ENCODE data around the gene HDAC10.

Gene HDAC10

DNA sequence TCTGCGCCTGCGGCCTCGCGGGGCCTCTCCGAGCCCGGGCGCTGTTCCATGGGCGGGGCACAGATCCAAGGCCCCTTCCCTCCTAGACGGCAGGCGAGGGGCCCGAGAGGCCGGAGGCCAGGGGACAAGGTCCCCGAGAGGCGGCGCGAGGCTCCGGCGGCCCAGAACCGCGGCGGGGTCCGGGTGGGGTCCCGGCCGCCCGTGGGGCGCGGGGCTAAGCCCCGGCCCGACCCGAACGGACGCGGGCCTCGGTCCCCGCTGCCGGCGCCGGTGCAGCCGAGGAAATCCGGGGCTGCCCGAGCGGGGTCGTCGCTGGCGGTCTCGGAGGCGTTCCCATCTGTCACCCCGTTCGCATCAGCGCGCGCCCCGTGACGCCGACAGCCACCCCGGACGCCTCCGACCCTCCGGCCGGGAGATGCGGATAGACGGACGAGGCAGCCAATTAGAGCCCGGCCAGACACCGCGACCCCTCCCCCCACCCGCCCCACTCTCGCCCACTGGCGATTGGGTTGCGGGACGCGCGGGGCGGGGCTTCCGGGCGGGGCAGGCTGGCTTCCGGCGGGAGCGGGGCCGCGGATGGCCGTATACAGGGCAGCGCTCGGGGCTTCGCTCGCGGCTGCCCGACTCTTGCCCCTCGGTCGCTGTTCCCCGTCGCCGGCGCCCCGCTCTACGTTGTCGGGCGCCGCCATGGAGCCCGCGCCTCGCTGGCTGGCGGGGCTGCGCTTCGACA is 50.4 kb downstream of the HDAC10 start, which contains the start of gene SELENOO:
SELENOO (plus strand) TSS at position 551 of the 730 bp plus-strand sequence; CDS start at position 577, 26 bp downstream.
- peak; percentile 99 for DNase-seq (ENCODE audit: low spot score)

DNA sequence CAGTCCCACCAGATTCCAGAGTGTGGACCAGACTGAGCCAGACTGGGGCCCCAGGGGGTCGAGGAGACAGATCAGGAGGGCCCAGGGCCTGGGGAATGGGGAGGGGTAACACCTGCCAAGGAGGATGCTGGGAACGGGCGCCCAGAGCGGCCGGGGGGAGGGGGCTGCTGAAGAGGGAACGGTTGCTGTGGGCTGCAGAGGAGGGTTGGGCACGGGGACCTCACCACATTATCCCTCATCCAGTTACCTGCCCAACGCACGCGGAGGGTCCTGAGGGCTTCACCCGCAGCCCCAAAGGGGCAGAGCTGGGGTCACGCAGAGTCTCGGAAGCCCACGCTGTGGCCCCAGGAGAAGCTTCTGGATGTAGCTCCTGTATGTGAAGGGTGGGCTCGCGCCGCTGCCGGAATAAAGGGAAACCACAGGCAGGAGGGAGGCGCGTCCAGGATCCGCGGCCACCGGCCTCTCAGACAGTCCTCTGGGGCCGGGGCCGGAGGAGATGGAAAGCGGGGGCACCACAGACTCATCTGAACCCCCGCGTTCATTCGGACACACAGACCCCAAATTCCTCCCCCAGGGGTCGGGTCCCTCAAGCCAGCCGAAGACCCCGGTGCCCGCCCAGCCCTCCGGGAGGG is 51.1 kb downstream of the HDAC10 start:
- DNase-seq (ENCODE audit: low spot score), result peak; percentile 27

DNA sequence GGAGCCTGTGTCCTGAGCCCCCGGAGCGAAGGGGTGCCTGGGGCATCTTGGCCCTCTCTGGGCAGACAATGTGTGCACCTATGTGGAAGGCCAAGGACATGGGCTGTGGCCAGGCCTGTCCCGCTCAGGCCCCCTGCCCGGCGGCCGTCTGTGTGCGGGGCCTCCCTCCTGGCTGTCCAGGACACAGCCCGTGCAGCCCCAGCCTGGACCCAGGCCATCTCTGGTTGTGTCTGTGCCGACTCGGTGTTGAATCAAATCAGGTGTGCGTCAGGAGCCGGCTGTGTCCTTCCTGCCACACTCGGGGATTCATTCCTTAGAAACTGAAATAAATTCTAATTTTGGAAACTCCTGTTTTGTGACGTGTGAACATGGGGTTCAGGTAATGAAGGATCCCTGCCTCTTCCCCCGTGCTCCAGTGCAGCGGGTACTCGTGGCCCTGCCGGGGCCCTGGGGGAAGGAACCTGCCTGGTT is 51.8 kb downstream of the HDAC10 start:
- no peak for DNase-seq (ENCODE audit: low spot score)

DNA sequence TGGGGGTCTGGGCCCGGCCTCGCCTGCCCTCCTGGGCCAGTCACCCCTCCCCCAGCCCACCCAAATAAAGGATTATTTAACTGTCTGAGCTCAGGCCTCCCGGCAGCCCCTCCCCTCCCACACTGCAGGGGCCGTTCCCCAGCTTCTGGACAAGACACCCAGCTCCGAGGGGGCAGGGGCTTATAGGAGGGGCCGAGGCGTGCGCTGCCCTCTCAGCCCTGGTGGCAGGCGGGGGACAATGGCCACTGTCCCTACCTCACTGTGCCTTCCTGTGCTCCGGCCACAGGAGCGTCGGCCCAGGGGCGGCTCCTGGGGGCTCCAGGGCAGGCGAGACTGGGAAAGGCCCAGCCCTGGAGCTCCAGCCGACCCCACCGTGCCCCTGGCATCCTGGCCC is 52.4 kb downstream of the HDAC10 start:
- DNase-seq (ENCODE audit: low spot score), result no peak

DNA sequence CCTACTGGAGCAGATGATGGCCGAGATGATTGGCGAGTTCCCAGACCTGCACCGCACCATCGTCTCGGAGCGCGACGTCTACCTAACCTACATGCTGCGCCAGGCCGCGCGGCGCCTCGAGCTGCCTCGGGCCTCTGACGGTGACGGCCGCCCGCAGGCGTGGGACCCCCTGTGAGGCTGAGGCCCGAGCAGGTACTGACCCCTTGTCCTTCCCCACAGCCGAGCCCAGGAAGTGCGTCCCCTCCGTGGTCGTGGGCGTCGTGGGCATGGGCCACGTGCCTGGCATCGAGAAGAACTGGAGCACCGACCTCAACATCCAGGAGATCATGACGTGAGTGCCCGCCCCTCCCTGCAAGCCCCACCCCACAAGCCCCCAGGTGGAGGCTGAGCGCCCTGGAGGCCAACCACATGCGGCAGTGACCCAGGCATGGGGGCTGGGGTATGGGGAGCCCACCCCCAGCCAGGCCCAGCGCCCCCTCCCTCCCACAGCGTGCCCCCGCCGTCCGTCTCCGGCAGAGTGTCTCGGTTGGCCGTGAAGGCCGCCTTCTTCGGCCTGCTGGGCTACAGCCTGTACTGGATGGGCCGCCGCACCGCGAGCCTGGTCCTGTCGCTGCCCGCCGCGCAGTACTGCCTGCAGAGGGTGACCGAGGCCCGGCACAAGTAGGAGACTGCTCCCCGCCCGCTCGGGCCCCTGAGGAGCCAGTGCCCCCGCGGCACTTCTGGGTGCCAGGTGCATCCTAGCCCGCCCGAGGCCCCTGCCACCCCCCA is 53.0 kb downstream of the HDAC10 start:
- no peak for DNase-seq (ENCODE audit: low spot score)

DNA sequence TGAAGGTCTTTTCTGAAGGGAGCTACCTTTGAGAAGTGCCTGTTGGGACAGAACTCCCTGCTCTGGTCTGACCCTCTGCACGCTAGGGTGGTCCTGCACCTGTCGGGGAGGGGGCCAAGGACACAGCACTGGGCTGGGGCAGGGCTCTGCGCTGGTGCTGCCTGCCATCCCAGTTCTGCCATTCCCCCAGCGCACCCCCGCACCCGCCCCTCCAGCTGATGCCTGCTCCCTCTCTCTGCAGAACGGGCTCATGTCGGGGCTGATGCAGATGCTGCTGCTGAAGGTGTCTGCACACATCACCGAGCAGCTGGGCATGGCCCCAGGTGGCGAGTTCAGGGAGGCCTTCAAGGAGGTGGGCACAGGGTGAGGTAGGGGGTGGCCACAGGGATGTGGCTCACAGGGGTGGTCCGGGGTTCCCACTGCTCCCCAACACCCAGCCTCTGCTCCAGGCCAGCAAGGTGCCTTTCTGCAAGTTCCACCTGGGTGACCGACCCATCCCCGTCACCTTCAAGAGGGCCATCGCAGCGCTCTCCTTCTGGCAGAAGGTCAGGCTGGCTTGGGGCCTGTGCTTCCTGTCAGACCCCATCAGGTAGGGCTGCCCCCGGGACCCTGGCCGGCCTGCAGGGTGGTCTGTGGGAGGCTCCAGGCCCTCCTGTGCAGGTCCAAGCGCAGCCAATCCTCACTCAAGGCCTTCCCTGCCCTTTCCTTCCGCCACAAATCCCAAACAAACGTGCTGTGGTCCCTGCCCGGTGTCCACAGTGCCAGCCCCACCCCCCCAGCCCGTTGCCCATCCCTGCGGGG is 53.9 kb downstream of the HDAC10 start:
- DNase-seq (ENCODE audit: low spot score), result no peak

DNA sequence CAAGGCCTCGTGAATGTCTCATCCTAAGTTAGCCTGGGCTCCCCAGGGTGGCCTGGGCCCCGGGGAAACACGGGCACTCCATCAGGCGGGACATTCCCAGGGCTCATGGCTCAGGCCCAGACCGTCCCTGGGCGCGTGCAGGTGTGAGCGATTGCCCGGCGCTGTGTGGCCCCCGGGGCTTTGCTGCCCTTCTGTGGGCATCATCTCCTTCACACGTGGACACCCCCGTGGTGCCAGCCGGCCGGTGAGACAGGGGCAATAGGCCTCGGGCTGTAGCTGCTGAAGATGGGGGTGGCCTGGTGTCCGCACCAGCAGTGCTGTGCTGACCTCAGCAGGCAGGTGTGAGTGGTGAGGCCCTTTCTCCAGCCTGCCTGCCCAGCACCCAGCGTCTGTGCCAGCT is 54.8 kb downstream of the HDAC10 start:
- no peak for DNase-seq (ENCODE audit: low spot score)
